CD4-positive, alpha-beta T cell treated with Interleukin-6 for 4 hours (primary cell): ENCODE results near the gene CES5A.
"Not testable (repeated sequence)": the region's sequence is repeated elsewhere in the genome, so short reads cannot be mapped to it uniquely, and the experiment has no call there.

Source experiments
- DNase-seq: peaks from one replicate; pipeline ENCODE4 v3.0.0-alpha.2; 2020; ENCODE audit warnings: mixed read lengths

CES5A gene, protein sequence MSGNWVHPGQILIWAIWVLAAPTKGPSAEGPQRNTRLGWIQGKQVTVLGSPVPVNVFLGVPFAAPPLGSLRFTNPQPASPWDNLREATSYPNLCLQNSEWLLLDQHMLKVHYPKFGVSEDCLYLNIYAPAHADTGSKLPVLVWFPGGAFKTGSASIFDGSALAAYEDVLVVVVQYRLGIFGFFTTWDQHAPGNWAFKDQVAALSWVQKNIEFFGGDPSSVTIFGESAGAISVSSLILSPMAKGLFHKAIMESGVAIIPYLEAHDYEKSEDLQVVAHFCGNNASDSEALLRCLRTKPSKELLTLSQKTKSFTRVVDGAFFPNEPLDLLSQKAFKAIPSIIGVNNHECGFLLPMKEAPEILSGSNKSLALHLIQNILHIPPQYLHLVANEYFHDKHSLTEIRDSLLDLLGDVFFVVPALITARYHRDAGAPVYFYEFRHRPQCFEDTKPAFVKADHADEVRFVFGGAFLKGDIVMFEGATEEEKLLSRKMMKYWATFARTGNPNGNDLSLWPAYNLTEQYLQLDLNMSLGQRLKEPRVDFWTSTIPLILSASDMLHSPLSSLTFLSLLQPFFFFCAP

DNA sequence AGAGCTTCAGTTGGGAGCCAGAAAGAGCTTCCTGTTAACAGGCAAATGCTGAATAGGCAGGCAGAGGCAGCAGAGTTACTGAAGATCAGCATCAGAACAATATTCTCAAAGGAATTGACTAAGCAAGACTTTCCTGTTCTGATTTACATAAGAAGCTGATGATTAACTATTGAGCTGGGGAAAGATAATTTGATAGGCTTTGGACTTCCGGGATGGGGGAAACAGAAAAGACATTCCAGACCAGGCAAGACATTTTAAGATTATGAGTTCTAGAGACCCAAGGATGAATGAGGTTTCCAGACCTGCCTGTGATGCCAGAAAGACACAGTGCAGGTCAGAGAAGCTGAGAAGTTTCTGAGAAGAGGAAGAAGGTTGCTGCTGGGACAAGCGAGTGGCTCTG, at the start of gene CES5A:
Gene CES5A (minus strand): TSS at position 101 of the 400 bp plus-strand sequence. CDS start 152 bp downstream, outside the sequence.
- no peak for DNase-seq

DNA sequence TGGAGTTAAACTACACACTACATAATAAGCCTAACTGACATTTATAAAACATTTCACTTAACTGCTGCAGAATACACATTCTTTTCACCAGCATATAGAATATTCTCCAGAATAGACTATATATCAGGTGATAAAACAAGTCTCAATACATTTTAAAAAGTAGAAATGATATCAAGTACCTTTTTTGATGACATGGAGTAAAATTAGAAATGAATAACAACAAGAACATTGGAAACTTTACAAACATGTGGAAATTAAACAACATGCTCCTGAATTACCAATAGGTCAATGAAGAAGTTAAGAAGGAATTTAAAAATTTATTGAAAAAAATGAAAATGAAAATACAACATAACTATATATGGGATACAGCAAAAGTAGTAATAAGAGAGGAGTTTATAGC, 47.5 kb upstream of the CES5A start:
- DNase-seq, result no peak

DNA sequence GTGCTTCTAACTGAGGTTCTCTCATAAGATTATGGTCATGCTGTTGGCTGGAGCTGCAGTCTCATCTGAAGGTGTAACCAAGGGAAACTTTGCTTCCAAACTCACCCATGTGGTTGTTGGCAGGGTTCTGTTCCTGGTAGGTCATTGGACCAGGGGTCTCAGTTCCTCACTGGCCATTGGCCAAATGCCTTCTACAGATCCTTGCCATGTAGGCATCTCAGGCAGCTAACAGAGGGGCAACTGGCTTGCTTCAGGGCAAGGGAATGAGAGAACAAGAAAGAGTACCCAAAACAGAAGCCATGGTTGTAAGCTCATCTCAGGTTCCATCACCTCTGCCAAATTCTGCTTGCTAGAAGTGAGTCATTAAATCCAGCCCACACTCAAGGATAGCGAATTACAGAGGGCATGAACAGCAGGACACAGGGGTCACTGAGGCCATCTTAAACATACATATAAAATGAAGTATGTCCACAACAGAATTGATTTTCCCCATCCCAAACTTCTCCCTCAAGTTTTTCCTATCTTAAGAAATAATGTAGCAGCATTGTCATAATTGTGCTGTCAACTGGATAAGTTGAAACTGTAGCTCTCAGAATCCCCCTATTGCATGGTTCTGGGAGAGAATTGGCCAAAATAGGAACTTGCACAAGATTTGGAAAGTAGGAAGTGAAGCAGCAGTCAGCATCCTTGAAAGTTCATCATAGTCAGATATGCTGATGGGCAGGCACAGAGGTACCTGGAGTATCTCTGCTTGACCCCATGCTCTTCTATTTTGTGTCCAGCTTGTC, 42.4 kb upstream of the CES5A start:
- DNase-seq, result no peak

DNA sequence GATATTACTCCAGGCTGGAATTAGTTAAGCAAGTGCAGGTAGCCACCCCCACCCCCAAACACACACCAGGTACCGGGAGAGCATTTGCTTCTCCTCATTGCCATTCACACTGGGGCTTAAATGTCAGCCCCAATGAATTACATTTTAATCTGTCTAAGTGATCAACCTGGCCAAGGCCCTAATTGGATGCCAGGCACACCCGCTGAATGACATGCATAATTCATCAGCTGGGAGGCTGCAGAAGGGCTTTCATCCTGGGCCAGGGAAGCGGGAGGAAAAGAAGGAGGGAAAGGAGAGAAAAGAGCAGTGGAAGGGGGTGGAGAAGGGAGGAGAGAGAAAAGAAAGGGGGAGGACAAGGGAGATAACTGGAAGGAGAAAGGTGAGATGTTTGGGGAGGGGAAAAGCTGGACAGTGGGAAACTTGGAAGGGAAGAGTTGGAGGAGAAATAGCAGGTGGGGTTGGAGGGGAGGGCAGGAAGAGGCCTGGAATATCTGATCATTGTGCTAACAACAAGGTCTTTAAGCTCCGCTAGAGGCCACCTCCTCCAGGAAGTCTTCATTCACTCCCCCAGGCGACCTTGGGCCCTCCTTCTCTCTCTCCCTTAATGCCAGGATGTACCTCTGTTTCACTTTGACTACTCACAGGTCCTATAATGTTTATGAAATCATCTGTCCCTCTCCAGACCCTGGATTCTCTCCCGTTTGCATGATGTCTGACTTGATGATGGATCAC, 40.1 kb upstream of the CES5A start:
- no peak for DNase-seq

DNA sequence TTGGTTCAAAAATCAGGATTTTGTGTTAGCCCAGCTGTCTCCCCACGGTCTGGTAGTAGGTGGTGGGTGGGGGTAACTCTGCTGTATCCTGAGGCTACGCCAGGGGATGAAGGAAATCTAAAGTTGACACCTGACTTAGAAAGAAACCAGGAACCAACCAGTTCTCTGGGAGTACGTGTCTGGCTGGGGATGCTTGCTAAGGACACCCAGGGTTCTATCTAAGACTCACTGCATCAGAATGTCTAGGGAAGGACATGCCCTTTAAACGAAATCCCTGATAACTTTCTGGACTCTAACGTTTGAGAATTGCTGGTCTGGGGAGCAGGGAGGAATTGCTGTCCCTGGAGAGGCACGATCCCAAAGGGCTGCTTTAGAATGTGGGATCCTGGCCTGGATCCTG, 39.2 kb upstream of the CES5A start:
- no peak for DNase-seq

DNA sequence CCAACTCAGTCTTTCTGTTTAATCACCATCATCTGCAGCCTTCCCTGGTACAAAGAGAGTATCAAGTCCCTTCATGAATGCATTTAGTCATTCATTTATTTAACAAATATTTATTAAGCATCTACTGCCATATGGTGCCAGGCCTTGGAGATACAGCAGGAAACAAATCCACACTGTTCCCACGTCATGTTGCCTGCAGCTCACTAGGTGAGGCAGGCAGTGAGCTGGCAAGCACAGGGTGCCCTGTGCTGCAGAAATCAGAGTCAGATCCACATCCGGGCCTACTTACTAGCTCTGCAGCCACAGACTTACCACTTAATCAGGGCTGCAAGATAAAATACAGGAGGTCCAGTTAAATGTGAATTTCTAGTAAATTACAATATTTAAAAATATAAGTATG, 38.5 kb upstream of the CES5A start:
- DNase-seq, result no peak

DNA sequence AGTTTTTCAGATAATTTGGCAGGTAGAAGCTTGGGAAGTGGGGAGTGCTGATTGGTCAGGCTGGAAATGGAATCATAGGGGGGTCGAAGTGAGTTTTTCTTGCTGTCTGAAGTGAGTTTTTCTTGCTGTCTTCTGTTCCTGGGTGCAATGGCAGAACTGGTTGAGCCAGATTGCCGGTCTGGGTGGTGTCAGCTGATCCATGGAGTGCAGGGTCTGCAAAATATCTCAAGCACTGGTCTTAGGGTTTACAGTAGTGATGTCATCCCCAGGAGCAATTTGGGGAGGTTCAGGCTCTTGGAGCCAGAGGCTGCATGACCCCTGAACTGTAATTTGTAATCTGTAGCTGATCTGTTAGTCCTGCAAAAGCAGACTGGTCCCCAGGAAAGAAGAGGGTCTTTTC, 37.9 kb upstream of the CES5A start:
- not testable (repeated sequence) for DNase-seq

DNA sequence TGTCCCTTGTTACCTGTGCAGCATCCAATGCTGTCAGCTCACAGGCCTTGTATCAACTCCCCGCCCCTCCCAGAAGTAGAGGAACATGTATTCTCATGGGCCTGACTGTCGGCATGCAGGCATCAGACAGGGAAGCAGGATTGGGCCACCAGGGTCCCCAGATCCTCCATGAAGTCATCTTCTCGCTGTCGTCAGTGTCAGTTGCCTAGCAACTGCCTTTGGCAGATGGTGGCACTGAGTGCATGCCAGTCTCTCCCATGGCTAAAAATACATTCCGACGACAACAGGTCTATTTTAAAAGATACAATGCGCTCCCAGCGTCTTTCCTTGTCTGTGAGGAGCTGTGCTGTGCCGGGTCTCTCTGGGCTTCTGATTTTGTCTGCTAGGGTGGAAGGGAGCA, 36.8 kb upstream of the CES5A start:
- DNase-seq, result no peak

DNA sequence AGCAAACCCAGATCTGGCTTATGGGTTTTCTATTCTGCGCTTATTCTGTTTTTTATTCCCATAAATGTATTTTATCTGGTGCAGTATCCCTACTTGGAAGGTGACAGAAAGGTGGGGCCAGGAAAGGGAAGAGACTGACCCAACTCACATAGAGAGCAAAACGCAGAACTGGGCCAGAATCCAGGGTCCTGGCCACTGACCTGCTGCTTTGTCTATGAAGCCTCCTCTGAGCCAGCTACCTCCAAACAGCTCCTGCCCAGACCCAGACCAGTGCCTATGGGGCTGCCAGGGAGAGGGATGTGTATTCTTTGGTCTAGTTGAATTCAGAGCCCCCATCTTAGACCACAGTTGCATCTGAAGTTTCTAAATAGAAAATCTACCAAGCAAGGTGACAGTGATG, 36.4 kb upstream of the CES5A start:
- DNase-seq, result no peak

DNA sequence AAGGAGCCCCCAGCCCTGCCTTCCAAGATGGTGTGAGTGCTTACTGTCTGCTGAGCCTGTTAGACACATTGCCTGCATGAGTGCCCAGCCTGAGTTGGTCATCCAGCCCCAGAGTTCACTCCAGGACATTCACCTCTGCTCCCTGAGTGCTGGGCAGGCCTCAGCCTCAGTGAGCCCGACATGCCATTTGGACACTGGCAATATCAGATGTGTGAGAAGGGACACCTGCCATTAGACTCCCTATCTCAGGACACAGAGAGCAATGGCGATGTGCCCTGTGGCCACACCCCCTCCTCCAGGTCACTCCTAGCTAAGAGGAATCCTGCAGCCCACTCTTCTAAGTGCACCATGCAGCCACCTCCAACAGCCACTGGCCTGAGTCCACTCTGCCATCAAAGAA, 34.7 kb upstream of the CES5A start:
- DNase-seq, result no peak

DNA sequence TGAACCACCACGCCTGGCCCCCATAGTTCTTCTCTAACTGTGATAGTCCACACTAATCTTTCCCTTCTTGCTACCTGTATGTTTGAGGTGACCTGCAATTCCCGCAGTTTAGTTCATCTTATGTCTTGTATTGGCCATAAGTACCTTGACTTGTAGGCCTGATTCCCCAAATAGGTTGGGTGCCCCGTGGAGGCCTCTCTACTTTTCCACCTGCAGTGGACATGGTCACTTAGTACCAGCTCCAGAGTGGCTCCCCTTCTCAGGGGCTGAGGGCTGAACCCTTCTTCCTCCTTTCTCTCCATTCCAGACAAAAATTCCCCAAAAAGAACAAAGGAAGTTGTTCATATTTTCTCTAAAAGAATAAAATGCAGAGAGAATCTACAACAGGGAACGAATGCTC, 33.5 kb upstream of the CES5A start:
- DNase-seq, result no peak

DNA sequence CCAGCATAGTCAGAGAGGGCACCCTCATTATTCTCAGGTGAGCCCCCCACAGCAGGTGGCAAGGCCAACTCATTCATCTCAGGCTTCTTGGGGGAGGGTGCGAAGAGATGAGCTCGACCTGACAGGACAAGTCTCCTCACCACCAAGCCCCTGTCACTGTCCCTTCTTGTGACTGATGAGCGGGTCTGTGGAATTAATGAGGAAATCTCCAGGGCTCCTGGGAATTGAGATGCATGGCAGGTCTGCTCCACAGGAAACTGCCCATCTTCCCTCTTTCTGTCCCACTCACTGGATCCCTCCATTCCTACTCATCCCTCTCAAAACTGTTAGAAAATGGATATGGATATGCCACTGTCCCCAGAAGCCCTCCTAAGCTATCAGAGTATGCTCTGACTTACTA, 32.5 kb upstream of the CES5A start:
- DNase-seq, result no peak

DNA sequence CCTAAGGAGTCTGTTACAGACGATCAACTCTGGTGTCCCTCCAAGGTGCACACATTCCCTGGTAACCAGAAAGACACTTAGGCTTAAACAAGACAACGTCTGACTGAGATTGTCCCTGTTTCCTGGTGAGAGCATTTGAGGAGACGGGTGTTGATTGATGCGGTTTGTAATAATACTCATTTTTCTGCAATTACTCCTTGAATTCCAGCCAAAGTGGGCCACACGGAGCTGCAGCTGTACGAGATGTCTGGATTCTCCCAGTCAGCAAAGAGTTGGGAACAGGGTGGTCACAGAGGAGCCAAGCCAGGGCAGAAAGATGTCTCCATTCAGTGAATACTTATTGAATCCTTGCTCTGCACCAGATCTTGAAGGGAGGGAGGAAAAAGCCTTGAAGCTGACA, 30.9 kb upstream of the CES5A start:
- no peak for DNase-seq

DNA sequence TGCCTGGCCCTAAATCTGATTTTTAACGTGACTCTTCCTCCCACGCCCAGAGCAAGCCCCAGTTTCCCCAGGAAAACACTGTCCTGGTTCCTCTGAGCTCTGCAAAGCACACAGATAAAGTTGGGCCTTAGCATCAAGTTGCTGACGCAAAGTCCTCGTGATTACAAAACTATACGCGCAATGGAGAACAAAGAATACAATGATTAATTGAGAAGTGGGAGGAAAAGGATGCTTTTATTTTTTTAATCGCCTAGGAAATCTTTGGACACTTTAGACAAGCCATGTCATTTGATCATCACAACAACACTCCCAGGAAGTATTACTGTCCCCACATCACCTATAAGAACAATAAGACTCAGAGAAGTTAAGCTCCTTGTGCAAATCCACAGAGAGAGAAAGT, 30.5 kb upstream of the CES5A start:
- no peak for DNase-seq

DNA sequence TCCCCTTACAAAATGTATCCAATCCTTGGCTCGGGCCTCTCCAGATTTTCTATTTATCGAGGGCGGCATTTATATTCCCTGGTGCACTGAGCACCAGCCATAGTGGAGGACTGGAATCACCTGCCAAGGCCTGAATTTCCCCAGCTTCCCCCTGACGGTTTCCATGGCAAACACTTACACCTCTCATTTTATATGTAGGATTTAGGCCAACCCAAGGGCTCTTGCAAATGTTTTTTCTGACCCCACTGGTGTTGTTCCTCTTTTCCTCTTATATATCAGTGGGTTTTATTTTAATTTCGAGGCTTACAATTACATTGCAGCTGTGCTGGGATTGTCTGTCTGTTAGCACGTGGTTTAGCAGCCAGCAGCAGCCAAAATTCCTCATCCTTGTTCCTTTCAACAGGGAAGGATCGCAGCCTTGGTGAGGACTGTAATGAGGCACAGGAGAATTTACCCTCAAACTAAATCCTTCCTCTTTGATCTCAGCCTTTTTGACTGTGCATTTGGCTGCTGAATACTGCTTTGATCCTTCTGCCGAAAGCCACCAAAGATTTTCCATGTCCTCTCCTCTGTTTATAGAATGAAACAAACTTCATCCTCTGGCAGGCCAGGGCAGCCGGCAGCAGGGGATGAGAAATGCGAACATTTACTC, 26.5 kb upstream of the CES5A start:
- no peak for DNase-seq

DNA sequence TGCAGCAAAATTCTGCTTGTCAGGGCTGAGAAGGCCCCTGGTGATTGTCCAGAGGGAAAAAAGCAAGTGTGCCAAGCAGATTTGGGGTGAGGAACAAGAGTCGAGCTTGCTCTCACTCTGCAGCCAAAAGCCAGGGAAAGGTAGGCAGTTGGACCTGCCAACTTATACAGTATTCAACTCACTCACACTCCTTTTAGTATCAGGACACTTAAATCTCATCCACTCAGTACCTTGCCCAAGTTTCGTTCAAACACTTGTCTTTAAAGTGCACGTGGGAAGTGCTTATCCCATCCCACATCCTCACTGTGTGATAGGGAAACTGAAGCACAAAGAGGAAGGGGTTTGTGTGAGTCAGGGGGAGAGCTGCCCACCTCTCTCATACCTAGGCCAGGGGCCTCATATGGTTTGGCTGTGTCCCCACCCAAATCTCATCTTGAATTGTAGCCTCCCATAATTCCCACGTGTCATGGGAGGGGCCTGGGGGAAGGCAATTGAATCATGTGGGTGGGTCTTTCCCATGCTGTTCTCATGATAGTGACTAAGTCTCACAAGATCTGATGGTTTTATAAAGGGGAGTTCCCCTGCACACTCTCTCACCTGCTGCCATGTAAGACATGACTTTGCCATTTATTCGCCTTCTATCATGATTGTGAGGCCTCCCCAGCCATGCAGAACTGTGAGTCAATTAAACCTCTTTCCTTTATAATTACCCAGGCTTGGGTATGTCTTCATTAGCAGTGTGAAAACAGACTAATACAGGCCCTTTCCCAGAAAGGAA, 25.6 kb upstream of the CES5A start:
- no peak for DNase-seq

DNA sequence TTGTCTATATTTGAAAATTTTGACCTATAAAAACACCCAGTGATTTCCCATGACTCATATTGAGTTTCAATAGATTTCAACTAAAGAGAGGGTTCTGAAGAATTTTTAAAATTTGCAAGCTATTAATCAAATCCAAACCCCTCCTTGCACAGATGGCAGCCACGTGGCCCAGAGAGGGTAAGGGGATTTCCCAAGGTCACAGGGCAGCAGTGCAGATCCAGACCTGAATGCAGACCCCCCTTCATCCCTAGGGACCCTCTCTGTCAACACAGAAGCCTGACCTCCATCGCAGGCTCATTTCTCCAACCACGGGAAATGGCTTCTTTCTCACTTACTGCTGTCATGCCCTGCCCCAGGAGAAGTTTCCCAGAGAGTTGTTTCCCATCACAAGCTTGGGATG, 24.7 kb upstream of the CES5A start:
- DNase-seq, result no peak

DNA sequence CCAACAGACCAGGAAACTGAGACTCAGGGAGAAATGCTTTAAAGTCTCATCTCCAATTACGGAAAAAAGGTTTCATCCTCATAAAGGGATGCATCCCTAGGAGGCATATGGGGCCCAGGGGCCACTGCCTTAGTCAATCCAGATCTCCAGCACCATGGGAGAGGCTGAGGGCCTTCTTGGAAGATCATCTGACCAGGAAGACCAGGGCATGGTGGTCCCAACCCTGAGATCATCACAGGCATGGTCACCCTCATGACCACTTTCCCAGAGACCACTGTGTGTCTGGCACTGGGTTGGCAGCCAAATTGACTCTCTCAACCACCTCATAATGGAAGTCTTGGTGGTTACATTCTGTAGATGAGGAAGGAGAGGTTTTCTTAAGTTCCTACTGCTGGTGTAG, 23.4 kb upstream of the CES5A start:
- no peak for DNase-seq

DNA sequence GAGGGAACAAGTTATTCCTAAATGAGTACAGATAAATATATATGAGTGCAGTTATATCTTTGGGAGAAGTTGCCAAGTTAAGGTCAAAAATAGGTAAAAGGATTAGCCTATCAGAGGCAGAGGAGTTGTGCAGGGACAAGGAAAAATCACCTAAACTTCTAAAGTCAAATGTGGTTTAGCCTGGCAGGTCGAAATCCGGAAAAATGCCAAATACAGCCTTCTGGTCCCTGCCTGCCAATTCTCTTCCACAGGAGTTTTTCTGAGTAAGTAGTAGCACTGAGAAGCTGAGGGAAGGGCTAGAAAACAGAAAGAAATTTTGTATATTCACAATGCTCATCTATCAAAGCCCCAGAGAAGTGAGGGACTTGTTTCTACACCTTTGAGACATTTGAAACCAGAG, 17.6 kb upstream of the CES5A start:
- no peak for DNase-seq

DNA sequence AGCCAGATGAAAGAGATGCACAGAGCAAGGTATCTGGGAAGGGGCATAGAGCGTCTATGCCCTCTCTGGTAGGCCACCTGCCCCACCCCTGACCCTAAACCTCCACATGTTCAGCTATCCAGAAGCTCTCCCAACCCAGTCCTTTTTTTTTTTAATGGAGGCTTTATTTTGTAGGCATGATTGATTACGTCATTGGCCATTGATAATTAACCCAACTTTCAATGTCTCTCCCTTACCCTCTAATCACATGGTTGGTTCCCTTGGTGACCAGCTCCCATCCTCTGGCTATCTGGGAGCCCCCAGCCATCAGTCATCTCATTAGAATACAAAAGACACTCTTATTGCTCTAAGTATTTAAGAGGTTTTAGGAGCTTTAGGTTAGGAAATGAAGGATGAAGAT, 14.3 kb upstream of the CES5A start:
- no peak for DNase-seq

DNA sequence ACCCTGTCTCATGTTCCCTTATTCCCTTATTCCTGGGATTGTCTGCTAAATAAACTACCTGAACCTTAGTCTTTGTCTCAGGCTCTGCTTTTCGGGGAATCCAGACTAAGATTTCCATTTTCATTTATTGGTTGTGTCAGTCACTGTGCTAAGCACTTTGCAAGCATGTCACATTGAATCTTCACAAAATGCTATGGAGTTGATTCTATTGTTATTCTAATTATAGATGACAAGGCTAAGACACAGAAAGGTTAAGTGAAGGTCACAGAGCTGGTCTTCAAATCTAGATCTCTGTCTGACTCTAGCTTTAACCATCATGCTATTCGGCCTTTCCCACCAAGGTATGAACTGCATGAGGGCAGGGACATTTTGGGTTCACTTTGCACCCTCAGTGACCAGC, 13.4 kb upstream of the CES5A start:
- DNase-seq, result no peak

DNA sequence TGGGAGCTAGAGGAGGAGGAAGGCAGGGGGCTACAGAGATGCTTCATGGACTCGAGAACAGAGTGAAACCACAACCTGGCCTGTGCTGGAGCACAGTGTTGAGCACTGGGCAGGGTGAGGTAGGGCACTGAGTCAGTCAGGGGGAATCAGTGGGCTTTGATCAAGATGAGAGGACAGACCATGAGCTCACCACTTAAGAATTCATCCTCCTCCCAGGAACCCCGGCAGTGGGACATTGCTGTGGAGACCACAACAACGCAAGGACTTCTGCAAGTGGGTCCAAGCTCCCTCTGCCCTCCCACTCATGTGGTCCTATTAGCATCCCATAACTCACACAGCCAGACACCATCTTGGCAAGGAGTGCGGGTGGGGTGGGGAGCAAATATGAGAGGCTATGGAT, 1.7 kb upstream of the CES5A start:
- DNase-seq, result no peak
